HCT116 (cell line): Measurements from ENCODE around the gene N4BP2. TPM values are rescaled to one million over a fixed set of nuclear protein-coding genes. Genes with fewer than 3 reads are reported as not detected.

Experiments
- CBX3 ChIP-seq: IDR thresholded peaks from 2 replicates; pipeline ENCODE4 v1.6.1; 2012; ENCODE audit warnings: low read depth
- CEBPB ChIP-seq: IDR thresholded peaks from 2 replicates; pipeline ENCODE4 v1.6.1; 2012; ENCODE audit warnings: low read depth
- ELF1 ChIP-seq: IDR thresholded peaks from 2 replicates; pipeline ENCODE4 v1.6.1; 2012; ENCODE audit warnings: low read depth, borderline replicate concordance
- EZH2 ChIP-seq: fragments of 200-600 bp; sonication (generic); IDR thresholded peaks from 2 replicates; pipeline ENCODE4 v1.6.1; 2017; ENCODE audit warnings: antibody characterized with exemption, mixed run types
- EZH2phosphoT487 ChIP-seq: fragments of 200-600 bp; IDR thresholded peaks from 2 replicates; pipeline ENCODE4 v1.6.1; 2018; ENCODE audit warnings: antibody characterized with exemption, borderline replicate concordance
- FOSL1 ChIP-seq: IDR thresholded peaks from 2 replicates; pipeline ENCODE4 v1.6.1; 2012; ENCODE audit warnings: low read depth
- JUND ChIP-seq: IDR thresholded peaks from 2 replicates; pipeline ENCODE4 v1.6.1; 2012
- POLR2AphosphoS5 ChIP-seq: IDR thresholded peaks from 2 replicates; pipeline ENCODE4 v1.6.1; 2011; ENCODE audit warnings: mild to moderate bottlenecking, low read depth, low read length, moderate library complexity
- RAD21 ChIP-seq: IDR thresholded peaks from 2 replicates; pipeline ENCODE4 v1.6.1; 2012; ENCODE audit warnings: low read depth, mild to moderate bottlenecking
- REST ChIP-seq: IDR thresholded peaks from 2 replicates; pipeline ENCODE4 v1.6.1; 2012; ENCODE audit warnings: low read depth
- SIN3A ChIP-seq: IDR thresholded peaks from 2 replicates; pipeline ENCODE4 v1.6.1; 2012; ENCODE audit warnings: low read depth
- SP1 ChIP-seq: IDR thresholded peaks from 2 replicates; pipeline ENCODE4 v1.6.1; 2012; ENCODE audit warnings: low read depth
- TCF7L2 ChIP-seq: IDR thresholded peaks from 2 replicates; pipeline ENCODE4 v1.7.0; 2011; ENCODE audit warnings: borderline replicate concordance, inconsistent platforms; ENCODE audit not compliant: insufficient read depth, insufficient read length; ENCODE audit errors: extremely low read depth
- ZBTB33 ChIP-seq: IDR thresholded peaks from 2 replicates; pipeline ENCODE4 v1.6.1; 2011; ENCODE audit warnings: mild to moderate bottlenecking, low read length, moderate library complexity; ENCODE audit not compliant: insufficient replicate concordance; ENCODE audit errors: extremely low read depth
- ZNF274 ChIP-seq: fragments of 200-500 bp; sonication (Bioruptor generic); IDR thresholded peaks from 2 replicates; pipeline ENCODE4 v1.6.1; 2014; ENCODE audit warnings: mild to moderate bottlenecking, low read depth, low read length, inconsistent platforms
- total RNA-seq: library from RNA; stranded (reverse); gene quantifications from one replicate; pipeline ENCODE4 v1.2.1, GENCODE V29; 2021; ENCODE audit not compliant: unreplicated experiment

The N4BP2 gene
- total RNA-seq, 1 experiment from 2014 or later: 7.0 TPM

- TF ChIP-seq REST: no peak
- no peak for TF ChIP-seq CEBPB
- no peak for TF ChIP-seq SIN3A
- no peak for TF ChIP-seq ZNF274
- TF ChIP-seq ZBTB33: no peak
- TF ChIP-seq FOSL1: peak; percentile 68
- TF ChIP-seq TCF7L2: no peak
- peak; percentile 36; the same call in 1 of the 2 replicates for TF ChIP-seq SP1
- no peak for TF ChIP-seq RAD21
- no peak for TF ChIP-seq ELF1
- no peak for TF ChIP-seq CBX3
- TF ChIP-seq EZH2phosphoT487: no peak
- TF ChIP-seq JUND: peak; percentile 49; the same call in 1 of the 2 replicates
- TF ChIP-seq POLR2AphosphoS5: no peak
- TF ChIP-seq EZH2: no peak
These were observed 17.7 kb upstream of the N4BP2 start (continued) for GRCh38 chr4:40038977-40039376.
